Endothelial cell of umbilical vein (primary cell): ENCODE results near the gene NDUFAB1. TPM values are rescaled to one million over a fixed set of nuclear protein-coding genes. Genes with fewer than 3 reads are reported as not detected.

Experiments
- BruUV-seq: library from RNA; stranded (reverse); fragments of 400-500 nt; replicated peaks from 2 replicates; lab custom pipeline; 2021; lab: Mats Ljungman, UMichigan
- CTCF ChIA-PET: fragments of 300-600, 350-600 bp; sonication (Branson Sonifier 250); formaldehyde crosslinking; loops from one replicate; lab custom pipeline; 2021; ENCODE audit warnings: antibody characterized with exemption, inconsistent platforms; lab: Charles Lee
- POLR2A ChIA-PET: fragments of 300-600, 350-600 bp; sonication (Branson Sonifier 250); formaldehyde crosslinking; loops from one replicate; lab custom pipeline; 2021; ENCODE audit warnings: antibody characterized with exemption, inconsistent platforms; lab: Charles Lee
- DNase-seq: peaks from one replicate; pipeline ENCODE4 v3.0.0-alpha.2; 2011; ENCODE audit warnings: low read depth, low spot score
- FAIRE-seq: peaks from 2 replicates; lab custom pipeline; 2011; peaks lifted over from hg19 to GRCh38; lab: Jason Lieb, UNC
- H2AFZ ChIP-seq: 2 replicates; pipeline ENCODE4 v1.6.0; 2012; ENCODE audit warnings: low read depth, low read length, control low read depth, inconsistent platforms
- H3K27ac ChIP-seq: 2 replicates; pipeline ENCODE4 v1.5.1; 2011; ENCODE audit warnings: low read depth, mild to moderate bottlenecking, control low read depth, low read length, moderate library complexity; ENCODE audit not compliant: insufficient read depth
- H3K27me3 ChIP-seq, 2 experiments: 2 replicates each; pipeline versions ENCODE4 v1.6.0 to v1.6.1; 2011; ENCODE audit warnings: low read length in 2 of 2, mixed read lengths in 1 of 2; ENCODE audit not compliant: control insufficient read depth in 2 of 2, insufficient read depth in 2 of 2
- H3K36me3 ChIP-seq, 2 experiments: 2 replicates in 1 of 2; 3 replicates in 1 of 2; pipeline ENCODE4 v1.5.1; 2011; ENCODE audit warnings: low read length in 2 of 2, mild to moderate bottlenecking in 1 of 2, moderate library complexity in 1 of 2; ENCODE audit not compliant: control insufficient read depth in 2 of 2, insufficient read depth in 2 of 2; ENCODE audit errors: extremely low read depth in 1 of 2
- H3K4me1 ChIP-seq: 3 replicates; pipeline ENCODE4 v1.5.1; 2011; ENCODE audit warnings: mild to moderate bottlenecking, low read length; ENCODE audit not compliant: control insufficient read depth, insufficient read depth; ENCODE audit errors: extremely low read depth
- H3K4me2 ChIP-seq: 2 replicates; pipeline ENCODE4 v1.6.1; 2011; ENCODE audit warnings: low read length, control low read depth, mixed read lengths; ENCODE audit not compliant: insufficient read depth
- H3K4me3 ChIP-seq, 3 experiments: fragments of 200-600 bp in 1 of 3; sonication (generic), shearing (Covaris generic) in 1 of 3; replicated peaks in 1 of 3; 2 replicates each; pipeline ENCODE4 v1.5.1; 2011 to 2016; ENCODE audit warnings: control low read depth in 3 of 3, low read length in 3 of 3, mild to moderate bottlenecking in 2 of 3, inconsistent platforms in 1 of 3, low read depth in 1 of 3, moderate library complexity in 1 of 3; ENCODE audit not compliant: insufficient read depth in 1 of 3
- H3K79me2 ChIP-seq: 2 replicates; pipeline ENCODE4 v1.6.0; 2012; ENCODE audit warnings: low read length, inconsistent platforms; ENCODE audit not compliant: control insufficient read depth, insufficient read depth
- H3K9ac ChIP-seq: replicated peaks from 2 replicates; pipeline ENCODE3; 2011; ENCODE audit warnings: low read length, control low read depth; ENCODE audit not compliant: insufficient read depth; ENCODE audit errors: extremely low read depth
- H3K9me1 ChIP-seq: replicated peaks from 3 replicates; pipeline ENCODE4 v1.6.0; 2011; ENCODE audit warnings: mild to moderate bottlenecking, low read length; ENCODE audit not compliant: control insufficient read depth, insufficient read depth; ENCODE audit errors: extremely low read depth
- H3K9me3 ChIP-seq: replicated peaks from 2 replicates; pipeline ENCODE4 v1.5.1; 2012; ENCODE audit warnings: low read length, inconsistent platforms; ENCODE audit not compliant: control insufficient read depth, insufficient read depth
- H4K20me1 ChIP-seq: replicated peaks from 2 replicates; pipeline ENCODE3; 2011; ENCODE audit warnings: mild to moderate bottlenecking, low read length; ENCODE audit not compliant: control insufficient read depth, insufficient read depth; ENCODE audit errors: extremely low read depth
- EZH2 ChIP-seq: IDR thresholded peaks from 2 replicates; pipeline ENCODE4 v1.6.1; 2012; ENCODE audit warnings: borderline replicate concordance, low read depth, mild to moderate bottlenecking, moderate library complexity, low read length, inconsistent platforms; ENCODE audit not compliant: severe bottlenecking
- FOS ChIP-seq: IDR thresholded peaks from 2 replicates; pipeline ENCODE4 v1.6.1; 2011; ENCODE audit warnings: mild to moderate bottlenecking, low read length, moderate library complexity, borderline replicate concordance; ENCODE audit not compliant: insufficient read depth
- GATA2 ChIP-seq: IDR thresholded peaks from 2 replicates; pipeline ENCODE4 v1.7.0; 2011; ENCODE audit warnings: low read depth, mild to moderate bottlenecking, moderate library complexity, mixed read lengths, low read length; ENCODE audit not compliant: insufficient read length, insufficient read depth
- JUN ChIP-seq: IDR thresholded peaks from 2 replicates; pipeline ENCODE4 v1.6.1; 2011; ENCODE audit warnings: borderline replicate concordance, low read depth; ENCODE audit not compliant: insufficient read length, insufficient read depth
- MYC ChIP-seq: IDR thresholded peaks from one replicate; pipeline ENCODE4 v1.6.1; 2011; ENCODE audit warnings: mild to moderate bottlenecking, low read depth, low read length
- POLR2A ChIP-seq: IDR thresholded peaks from 2 replicates; pipeline ENCODE4 v1.6.1; 2012; ENCODE audit warnings: low read depth, mild to moderate bottlenecking, control low read depth, low read length
- POLR2AphosphoS5 ChIP-seq: IDR thresholded peaks from 2 replicates; pipeline ENCODE4 v1.6.1; 2012; ENCODE audit warnings: low read depth, mild to moderate bottlenecking, control low read depth, low read length, moderate library complexity; ENCODE audit not compliant: insufficient read depth
- dilution Hi-C: fragments of 300-500 bp; cut with MboI; formaldehyde crosslinking; loops from one replicate; pipeline ENCODE4 v1.15.0; 2019; ENCODE audit warnings: low sequenced_read_pairs; ENCODE audit not compliant: extremely low pct_ligation_motif_present
- intact Hi-C: fragments of 100-400 bp; cut with micrococcal nuclease; formaldehyde crosslinking; loops from one replicate; pipeline ENCODE4 v1.10.0; 2022
- polyA plus RNA-seq, 4 experiments: library from polyadenylated mRNA; depleted of rRNA in 3 of 4; stranded (reverse) in 3 of 4; unstranded in 1 of 4; fragments of >200 nt; gene quantifications; 2 replicates each; pipeline versions ENCODE4 v1.2.1 to v1.2.3, GENCODE V29; 2011 to 2012; ENCODE audit warnings: missing spikeins in 1 of 4
- total RNA-seq: library from RNA; stranded (reverse); gene quantifications from 2 replicates; pipeline ENCODE4 v1.2.3, GENCODE V29; 2021
- TF ChIP-seq, protein P1 (sequence below): IDR thresholded peaks from 2 replicates; pipeline ENCODE4 v1.6.1; 2011; ENCODE audit not compliant: insufficient read depth, insufficient read length
- TF ChIP-seq, protein P2 (sequence below), 2 donors: IDR thresholded peaks; 1 replicate in 1 of 2; 2 replicates in 1 of 2; pipeline ENCODE4 v1.5.1; 2011; ENCODE audit warnings: low read length in 2 of 2, mild to moderate bottlenecking in 2 of 2, moderate library complexity in 2 of 2, control low read depth in 1 of 2, inconsistent platforms in 1 of 2, low read depth in 1 of 2; ENCODE audit not compliant: insufficient read depth in 1 of 2; ENCODE audit errors: extremely low read depth in 1 of 2

Gene NDUFAB1
- total and polyA plus RNA-seq, 2 donors (not counting 3 experiments of a cell fraction or from before 2014, with no cell fraction given): 112 to 228 TPM

DNA sequence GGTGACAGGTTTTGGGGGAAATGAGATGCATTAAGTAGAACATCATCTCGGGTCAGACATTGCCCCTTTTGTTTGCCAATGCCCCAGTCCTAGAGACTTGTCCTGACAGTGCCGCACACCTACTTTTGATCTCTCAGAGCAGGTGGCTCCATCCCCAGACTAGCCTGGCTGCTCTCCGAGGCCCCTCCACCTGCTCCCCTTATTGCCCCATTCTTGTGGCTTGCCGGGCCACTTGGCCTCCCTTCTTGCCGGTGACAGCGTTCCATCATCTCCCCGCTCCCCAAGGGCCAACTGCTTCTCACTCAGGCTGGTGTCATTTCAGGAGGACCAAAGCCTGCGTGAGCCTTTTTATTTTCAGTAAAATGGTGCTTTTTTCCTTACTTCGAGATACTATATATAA lies 23.7 kb downstream of the NDUFAB1 start:
- POLR2A ChIA-PET: no interaction called here
- H3K27ac ChIP-seq: no peak overlapping the region
- no peak overlapping the region for H3K4me2 ChIP-seq
- intact Hi-C loops: no loop called here
- H3K27me3 ChIP-seq: no peaks in the 10 kb centered on the region
- TF ChIP-seq, protein P1, sequence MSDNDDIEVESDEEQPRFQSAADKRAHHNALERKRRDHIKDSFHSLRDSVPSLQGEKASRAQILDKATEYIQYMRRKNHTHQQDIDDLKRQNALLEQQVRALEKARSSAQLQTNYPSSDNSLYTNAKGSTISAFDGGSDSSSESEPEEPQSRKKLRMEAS: no peak
- TF ChIP-seq POLR2AphosphoS5: no peak
- no peak for TF ChIP-seq MYC
- no peak for TF ChIP-seq JUN
- TF ChIP-seq GATA2: no peak
- TF ChIP-seq, protein P2, sequence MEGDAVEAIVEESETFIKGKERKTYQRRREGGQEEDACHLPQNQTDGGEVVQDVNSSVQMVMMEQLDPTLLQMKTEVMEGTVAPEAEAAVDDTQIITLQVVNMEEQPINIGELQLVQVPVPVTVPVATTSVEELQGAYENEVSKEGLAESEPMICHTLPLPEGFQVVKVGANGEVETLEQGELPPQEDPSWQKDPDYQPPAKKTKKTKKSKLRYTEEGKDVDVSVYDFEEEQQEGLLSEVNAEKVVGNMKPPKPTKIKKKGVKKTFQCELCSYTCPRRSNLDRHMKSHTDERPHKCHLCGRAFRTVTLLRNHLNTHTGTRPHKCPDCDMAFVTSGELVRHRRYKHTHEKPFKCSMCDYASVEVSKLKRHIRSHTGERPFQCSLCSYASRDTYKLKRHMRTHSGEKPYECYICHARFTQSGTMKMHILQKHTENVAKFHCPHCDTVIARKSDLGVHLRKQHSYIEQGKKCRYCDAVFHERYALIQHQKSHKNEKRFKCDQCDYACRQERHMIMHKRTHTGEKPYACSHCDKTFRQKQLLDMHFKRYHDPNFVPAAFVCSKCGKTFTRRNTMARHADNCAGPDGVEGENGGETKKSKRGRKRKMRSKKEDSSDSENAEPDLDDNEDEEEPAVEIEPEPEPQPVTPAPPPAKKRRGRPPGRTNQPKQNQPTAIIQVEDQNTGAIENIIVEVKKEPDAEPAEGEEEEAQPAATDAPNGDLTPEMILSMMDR (IDR thresholded peaks at IDR 0.05; ENCODE audit: extremely low read depth in 1 of 2, insufficient read depth in 1 of 2, low read depth in 1 of 2, low read length in 2 of 2): no peak
- TF ChIP-seq FOS: no peak
- no peak for TF ChIP-seq EZH2
- TF ChIP-seq POLR2A: no peak
- BruUV-seq: no TSS peak
- H4K20me1 ChIP-seq: no peaks in the 10 kb centered on the region
- no peaks in the 10 kb centered on the region for H3K9me1 ChIP-seq
- peaks cover 2 to 37% of the 10 kb centered on the region in 2 experiments for H3K36me3 ChIP-seq
- FAIRE-seq (no peak), DNase-seq (no peak)
- no peak overlapping the region for H3K4me3 ChIP-seq
- CTCF ChIA-PET: no interaction called here
- H3K9me3 ChIP-seq: no peaks in the 10 kb centered on the region
- no peaks in the 10 kb centered on the region for H3K4me1 ChIP-seq
- H3K79me2 ChIP-seq: no peaks in the 10 kb centered on the region
- H3K9ac ChIP-seq: no peak overlapping the region
- dilution Hi-C loops: no loop called here
- H2AFZ ChIP-seq: no peak overlapping the region
